Hypothalamus (tissue), 51 donors: ENCODE data around the gene LTBP1.

ENCODE experiments used
- DNase-seq, 51 donors: peaks; one replicate each; lab custom pipeline; 2025; lab: John Stamatoyannopoulos, UW

The LTBP1 gene

DNA sequence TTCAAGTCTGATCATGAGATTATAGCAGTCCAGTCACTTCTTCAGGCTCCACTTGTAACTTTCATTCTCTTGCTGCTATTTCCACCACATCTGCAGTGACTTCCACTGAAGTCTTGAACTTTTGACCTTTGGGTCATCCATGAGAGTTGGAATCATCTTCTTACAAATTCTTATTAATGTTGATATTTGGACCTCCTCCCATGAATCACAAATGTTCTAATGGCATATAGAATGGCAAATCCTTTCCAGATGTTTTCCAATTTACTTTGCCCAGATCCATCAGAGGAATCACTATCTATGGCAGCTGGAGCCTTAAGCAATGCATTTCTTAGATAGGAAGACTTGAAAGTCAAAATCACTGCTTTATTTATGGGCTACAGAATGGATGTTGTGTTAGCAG lies 159.4 kb downstream of the LTBP1 start:
- no peak for DNase-seq

- DNase-seq: no peak
Observed at GRCh38 chr2:33107690-33108482, 161.1 kb downstream of the LTBP1 start.

- no peak for DNase-seq
Observed at GRCh38 chr2:33108483-33109443, 162.0 kb downstream of the LTBP1 start.

DNA sequence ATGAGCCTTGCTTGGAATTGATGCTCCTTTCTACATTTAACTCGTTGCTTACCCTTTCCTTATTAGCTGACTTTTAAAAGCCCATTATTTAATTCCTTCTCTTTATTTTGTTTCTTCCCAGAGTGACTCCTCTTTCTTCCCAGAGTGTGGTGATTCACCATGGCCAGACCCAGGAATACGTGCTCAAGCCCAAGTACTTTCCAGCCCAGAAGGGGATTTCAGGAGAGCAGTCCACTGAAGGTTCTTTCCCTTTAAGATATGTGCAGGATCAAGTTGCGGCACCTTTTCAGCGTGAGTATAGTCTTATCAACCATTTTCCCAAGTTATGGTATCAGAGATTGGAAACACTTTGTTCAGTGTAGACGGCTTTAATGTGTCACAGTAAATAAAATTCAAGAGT lies 163.7 kb downstream of the LTBP1 start:
- DNase-seq: no peak

DNA sequence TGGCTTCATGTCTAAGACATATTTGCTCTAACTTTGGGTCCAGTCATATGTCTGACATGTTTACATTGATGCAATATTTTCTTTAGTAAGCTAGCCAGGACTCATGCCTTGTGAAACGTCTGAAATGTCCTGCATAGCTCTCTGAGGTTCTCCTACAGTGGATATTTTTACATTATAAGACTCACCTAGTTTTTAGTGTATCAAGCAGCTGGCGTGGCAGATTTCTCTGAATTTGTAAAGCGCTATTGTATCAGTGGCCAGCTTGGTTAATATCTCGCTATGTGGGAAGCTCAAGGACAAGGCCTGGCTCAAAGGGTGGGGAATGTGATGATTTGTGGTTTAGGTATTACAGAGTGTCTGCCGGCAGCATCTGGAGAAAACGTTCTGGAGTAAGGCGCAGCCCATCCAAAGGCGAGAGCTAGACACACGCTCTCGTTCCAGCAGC lies 164.3 kb downstream of the LTBP1 start:
- no peak for DNase-seq

- no peak for DNase-seq
Observed at GRCh38 chr2:33115196-33115595, 168.4 kb downstream of the LTBP1 start.

DNA sequence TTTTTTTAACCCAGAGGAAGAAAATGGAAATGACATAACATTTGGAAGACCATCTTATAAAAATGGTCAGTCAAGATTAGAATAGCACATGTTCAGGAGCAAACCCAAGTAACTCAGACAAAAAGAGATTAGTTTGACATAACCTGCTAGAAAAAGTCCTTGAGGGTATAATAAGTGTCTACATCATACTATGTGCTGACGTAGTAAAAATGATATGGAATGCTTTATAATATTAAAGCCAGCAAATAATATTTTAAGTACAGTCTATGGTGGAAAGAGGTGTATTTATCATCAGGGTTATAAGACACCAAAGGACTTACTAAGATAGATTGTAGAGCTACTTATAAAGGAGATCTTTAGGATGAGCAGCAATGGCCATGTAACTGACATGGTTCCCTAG lies 169.0 kb downstream of the LTBP1 start:
- no peak for DNase-seq

DNA sequence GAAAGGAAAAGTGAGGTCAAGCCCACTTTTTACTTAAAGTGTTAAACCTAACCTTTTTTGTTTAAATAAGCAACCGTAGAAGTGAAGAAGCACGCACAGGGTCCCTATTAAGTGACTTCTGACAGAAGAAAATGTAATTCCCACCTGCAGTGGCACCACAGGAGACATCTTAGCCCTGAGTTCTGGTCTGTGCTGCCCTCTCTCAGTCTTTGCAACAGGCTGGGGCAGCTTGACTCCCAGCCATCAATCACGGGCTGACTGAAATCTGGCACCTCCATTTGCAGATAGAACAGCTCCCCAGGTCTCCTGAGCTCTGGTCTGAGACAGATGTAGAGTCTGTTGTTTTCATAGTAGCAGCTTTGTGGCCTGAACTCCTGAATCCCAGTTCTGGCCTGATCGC lies 170.0 kb downstream of the LTBP1 start:
- DNase-seq: no peak

DNA sequence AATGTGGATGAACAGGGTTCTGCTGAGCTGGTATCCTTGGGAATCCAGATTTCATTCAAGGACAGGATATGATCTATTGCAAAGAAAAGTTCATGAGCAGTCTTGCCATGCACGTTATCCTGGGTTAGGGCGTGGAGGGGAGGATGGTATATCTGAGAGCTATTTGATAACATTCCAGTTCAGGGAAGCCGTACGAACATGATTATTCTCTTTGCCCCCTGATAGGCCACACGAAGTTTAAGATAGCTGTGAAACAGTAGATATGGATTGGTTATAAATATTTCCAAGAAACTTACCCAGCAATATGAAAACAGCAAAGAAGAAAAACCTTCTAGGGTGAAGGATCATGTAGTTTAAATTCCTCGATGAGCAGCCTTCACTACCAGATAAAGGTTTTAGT lies 171.9 kb downstream of the LTBP1 start:
- DNase-seq: no peak

GRCh38 chr2:33121416-33121815 lies 174.7 kb downstream of the LTBP1 start:
- DNase-seq: no peak

- no peak for DNase-seq
Observed at GRCh38 chr2:33121925-33122324, 175.2 kb downstream of the LTBP1 start.

DNA sequence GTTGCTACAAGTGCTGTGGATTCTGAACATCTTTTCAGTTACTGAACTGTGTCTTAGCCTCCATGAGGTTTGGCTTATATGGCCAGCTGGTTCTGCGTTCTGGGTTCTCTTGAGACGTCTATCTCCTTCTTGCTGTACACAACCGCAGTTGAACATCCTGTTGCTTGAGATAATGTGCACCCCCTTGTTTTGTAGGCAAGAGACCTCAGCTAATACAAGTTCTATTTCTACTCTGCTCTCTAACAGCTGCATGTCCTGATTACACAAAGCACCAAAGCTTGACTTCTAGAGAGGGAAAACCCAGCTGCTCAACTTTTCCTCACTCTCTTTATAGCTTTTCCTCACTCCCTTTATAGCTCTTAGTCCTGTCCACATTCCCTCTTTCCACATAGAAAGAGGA lies 176.0 kb downstream of the LTBP1 start:
- no peak for DNase-seq

GRCh38 chr2:33123216-33123615 lies 176.5 kb downstream of the LTBP1 start:
- no peak for DNase-seq

DNA sequence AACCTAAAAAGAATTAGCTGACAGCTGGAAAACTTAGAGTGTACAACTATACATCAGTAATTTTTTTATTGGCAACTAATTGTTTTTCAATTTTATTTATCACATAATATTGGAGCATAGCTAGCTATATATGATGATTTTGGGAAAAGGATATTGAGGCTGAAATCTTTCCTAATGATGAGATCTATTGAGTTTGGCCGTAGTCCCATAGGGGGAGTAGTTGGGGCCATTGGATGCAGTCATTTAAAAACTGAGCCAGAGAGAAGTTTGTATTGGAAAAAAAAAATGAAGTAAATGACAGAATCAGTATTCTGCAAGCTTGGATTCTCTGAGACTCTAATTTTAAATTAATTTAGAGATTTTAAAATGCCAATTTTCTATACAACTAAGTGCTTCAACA lies 179.8 kb downstream of the LTBP1 start:
- DNase-seq: no peak

GRCh38 chr2:33126958-33127357 lies 180.2 kb downstream of the LTBP1 start:
- no peak for DNase-seq

GRCh38 chr2:33129263-33130053 lies 182.7 kb downstream of the LTBP1 start:
- no peak for DNase-seq

GRCh38 chr2:33130054-33130447 lies 183.3 kb downstream of the LTBP1 start:
- no peak for DNase-seq

DNA sequence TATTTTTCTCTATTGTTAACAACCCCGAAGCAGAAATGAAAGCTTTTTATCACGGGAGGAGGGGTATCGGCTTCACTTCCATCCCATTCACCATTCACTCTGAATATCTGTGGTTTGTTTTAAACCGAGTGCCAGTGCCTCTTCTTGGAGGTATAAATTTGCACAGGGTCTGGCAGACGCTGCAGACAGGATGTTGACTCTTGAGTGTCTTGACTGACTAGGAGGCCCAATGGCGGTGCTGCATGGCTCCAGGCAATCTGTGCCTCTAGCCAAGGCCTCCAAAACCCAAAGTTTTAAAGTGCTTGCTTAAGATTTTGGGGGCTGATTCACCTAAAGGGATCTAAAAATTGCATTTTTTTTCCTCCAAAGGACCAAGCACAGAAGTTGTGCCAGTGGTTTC lies 183.8 kb downstream of the LTBP1 start:
- no peak for DNase-seq

- DNase-seq: no peak
Observed at GRCh38 chr2:33131111-33131510, 184.4 kb downstream of the LTBP1 start.

- DNase-seq: no peak
Observed at GRCh38 chr2:33131749-33132148, 185.0 kb downstream of the LTBP1 start.

DNA sequence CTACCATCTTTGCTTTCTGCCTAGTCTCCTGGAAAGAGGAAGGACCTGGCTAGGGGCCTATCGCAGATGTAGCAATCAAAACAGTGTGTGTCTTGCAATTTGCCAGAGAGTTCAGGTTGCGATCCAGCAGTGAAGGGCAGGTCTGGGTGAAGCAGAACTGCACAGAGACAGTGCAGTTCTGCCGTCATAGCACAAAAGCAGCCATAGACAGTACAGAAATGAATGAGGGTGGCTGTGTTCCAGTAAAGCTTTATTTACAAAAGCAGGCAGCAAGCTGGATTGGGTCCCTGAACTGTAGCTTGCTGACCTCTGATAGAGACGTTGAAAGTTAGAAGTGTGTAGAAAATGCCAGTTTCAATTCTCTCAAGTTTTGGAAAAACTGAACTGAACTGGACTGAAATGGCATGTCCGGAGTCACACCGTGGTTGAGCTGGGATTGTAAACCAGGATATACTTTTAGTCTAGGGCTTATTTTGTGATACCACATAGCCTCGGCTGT lies 186.8 kb downstream of the LTBP1 start:
- DNase-seq: peak in 1 of 51 donors; percentile 2
